ENCODE results near the gene ARID4A.
"Not testable (repeated sequence)": the region's sequence is repeated elsewhere in the genome, so short reads cannot be mapped to it uniquely, and the experiment has no call there.

ARID4A gene

GRCh38 chr14:58298477-58299400, at the start of gene ARID4A:
ARID4A (plus strand) TSS chr14:58298555; CDS start chr14:58299855, 1,300 bp downstream.
- peak; percentile 53 for DNase-seq

- no peak for DNase-seq
These were observed 48.7 kb upstream of the ARID4A start for GRCh38 chr14:58249611-58250010.

GRCh38 chr14:58258156-58258555, 40.2 kb upstream of the ARID4A start:
- no peak for DNase-seq

- DNase-seq = not testable (repeated sequence)
These were observed 36.4 kb upstream of the ARID4A start for GRCh38 chr14:58262005-58262404.

GRCh38 chr14:58265401-58265800, 33.0 kb upstream of the ARID4A start:
- DNase-seq = no peak

GRCh38 chr14:58270628-58271027, 27.7 kb upstream of the ARID4A start:
- no peak for DNase-seq

- no peak for DNase-seq
These were observed 25.6 kb upstream of the ARID4A start for GRCh38 chr14:58272588-58273372.

- DNase-seq = no peak
These were observed 23.5 kb upstream of the ARID4A start for GRCh38 chr14:58274881-58275280.

- DNase-seq = no peak
These were observed 22.7 kb upstream of the ARID4A start for GRCh38 chr14:58275527-58276190.

- DNase-seq = no peak
These were observed 22.1 kb upstream of the ARID4A start for GRCh38 chr14:58276208-58276607.

- no peak for DNase-seq
These were observed 20.2 kb upstream of the ARID4A start for GRCh38 chr14:58278177-58278576.

- DNase-seq = peak; percentile 20
These were observed 17.2 kb upstream of the ARID4A start for GRCh38 chr14:58280954-58281787.

- DNase-seq = no peak
These were observed 16.4 kb upstream of the ARID4A start for GRCh38 chr14:58281969-58282368.

GRCh38 chr14:58282925-58283593, 15.3 kb upstream of the ARID4A start:
- DNase-seq = no peak

- no peak for DNase-seq
These were observed 14.6 kb upstream of the ARID4A start for GRCh38 chr14:58283730-58284129.

GRCh38 chr14:58285132-58285531, 13.2 kb upstream of the ARID4A start:
- DNase-seq = no peak

GRCh38 chr14:58287607-58288042, 10.7 kb upstream of the ARID4A start:
- DNase-seq = no peak

- DNase-seq = no peak
These were observed 10.1 kb upstream of the ARID4A start for GRCh38 chr14:58288106-58288792.

- no peak for DNase-seq
These were observed 6.7 kb upstream of the ARID4A start for GRCh38 chr14:58291646-58292045.

- no peak for DNase-seq
These were observed 6.2 kb upstream of the ARID4A start for GRCh38 chr14:58292187-58292586.

- DNase-seq = no peak
These were observed 4.2 kb upstream of the ARID4A start for GRCh38 chr14:58294201-58294600.

Data from activated naive CD4-positive, alpha-beta T cell treated with Interleukin-2 at 50 U/mL for 16 hours (primary cell).